B cell (primary cell): ENCODE results near the gene PALLD. TPM values are rescaled to one million over a fixed set of nuclear protein-coding genes. Genes with fewer than 3 reads are reported as not detected.

Experiments used
- ATAC-seq: fragments of 200-7000 bp; cut with Tn5 transposase; one replicate; pipeline ENCODE4 v1.10.0; 2021; ENCODE audit warnings: low read depth, mild to moderate bottlenecking, moderate number of reproducible peaks, moderate library complexity
- CTCF ChIA-PET: fragments of 350-600 bp; sonication (Branson Sonifier 250); formaldehyde crosslinking; loops from one replicate; lab custom pipeline; 2021; ENCODE audit warnings: antibody characterized with exemption, inconsistent platforms; lab: Charles Lee
- POLR2A ChIA-PET: fragments of 350-600 bp; sonication (Branson Sonifier 250); formaldehyde crosslinking; loops from one replicate; lab custom pipeline; 2021; ENCODE audit warnings: antibody characterized with exemption; lab: Charles Lee
- DNase-seq: peaks from one replicate; pipeline ENCODE4 v3.0.0; 2013
- H2AFZ ChIP-seq: 2 replicates; pipeline ENCODE4 v1.6.1; 2012; ENCODE audit warnings: mild to moderate bottlenecking, low read depth, low read length; ENCODE audit not compliant: insufficient read depth, poor library complexity, severe bottlenecking
- H3K27ac ChIP-seq, 2 donors: 1 replicate in 1 of 2; 2 replicates in 1 of 2; pipeline ENCODE4 v1.5.1; 2012 to 2013; ENCODE audit warnings: low read length in 2 of 2, mild to moderate bottlenecking in 2 of 2, moderate library complexity in 1 of 2
- H3K27me3 ChIP-seq, 4 experiments: fragments of 200-600 bp in 1 of 4; sonication (generic) in 1 of 4; replicated peaks in 1 of 4; 1 replicate in 2 of 4; 2 replicates in 2 of 4; pipeline versions ENCODE4 v1.6.1 to v1.7.0; 2013 to 2016; ENCODE audit warnings: low read length in 3 of 4, mild to moderate bottlenecking in 2 of 4, mixed read lengths in 1 of 4, moderate library complexity in 1 of 4; ENCODE audit not compliant: insufficient read depth in 4 of 4, control insufficient read depth in 3 of 4; ENCODE audit errors: control extremely low read depth in 1 of 4
- H3K36me3 ChIP-seq, 2 experiments: replicated peaks in 1 of 2; 1 replicate in 1 of 2; 2 replicates in 1 of 2; pipeline versions ENCODE4 v1.6.1 to v1.7.1; 2013; ENCODE audit warnings: low read length in 1 of 2; ENCODE audit not compliant: insufficient read depth in 2 of 2, control insufficient read depth in 1 of 2; ENCODE audit errors: control extremely low read depth in 1 of 2, extremely low read depth in 1 of 2
- H3K4me1 ChIP-seq, 2 donors: fragments of 200-600 bp in 1 of 2; sonication (generic) in 1 of 2; 1 replicate in 1 of 2; 2 replicates in 1 of 2; pipeline versions ENCODE4 v1.5.1 to v1.6.1; 2013 to 2017; ENCODE audit warnings: low read length in 2 of 2; ENCODE audit not compliant: control insufficient read depth in 2 of 2, insufficient read depth in 2 of 2
- H3K4me2 ChIP-seq: replicated peaks from 2 replicates; pipeline ENCODE3; 2012; ENCODE audit warnings: mild to moderate bottlenecking, low read depth, low read length; ENCODE audit not compliant: poor library complexity, severe bottlenecking
- H3K4me3 ChIP-seq, 5 experiments: fragments of 200-600 bp in 1 of 5; sonication (generic) in 1 of 5; 1 replicate in 3 of 5; 2 replicates in 2 of 5; pipeline versions ENCODE4 v1.5.1 to v1.7.0; 2011 to 2016; ENCODE audit warnings: low read length in 4 of 5, mild to moderate bottlenecking in 4 of 5, low read depth in 2 of 5, control low read depth in 1 of 5, moderate library complexity in 1 of 5; ENCODE audit not compliant: insufficient read depth in 1 of 5; ENCODE audit errors: control extremely low read depth in 1 of 5, extremely low read depth in 1 of 5
- H3K79me2 ChIP-seq: fragments of 200-600 bp; sonication (generic); one replicate; pipeline ENCODE4 v1.6.0; 2016; ENCODE audit warnings: low read length; ENCODE audit not compliant: control insufficient read depth, insufficient read depth
- H3K9ac ChIP-seq: fragments of 200-600 bp; sonication (generic); 2 replicates; pipeline ENCODE4 v1.6.1; 2017; ENCODE audit warnings: mild to moderate bottlenecking, low read length, moderate library complexity
- H3K9me3 ChIP-seq, 3 donors: one replicate each; pipeline versions ENCODE4 v1.6.1 to v1.7.1; 2013; ENCODE audit warnings: low read length in 2 of 3; ENCODE audit not compliant: control insufficient read depth in 2 of 3, insufficient read depth in 1 of 3; ENCODE audit errors: control extremely low read depth in 1 of 3
- H4K20me1 ChIP-seq: 2 replicates; pipeline ENCODE4 v1.6.0; 2012; ENCODE audit warnings: mild to moderate bottlenecking, low read length; ENCODE audit not compliant: insufficient read depth, control insufficient read depth, poor library complexity, severe bottlenecking
- H3K27ac Mint-ChIP-seq: one replicate; pipeline ENCODE4 v1.8.0; 2021; ENCODE audit warnings: mixed read lengths
- H3K27me3 Mint-ChIP-seq: one replicate; pipeline ENCODE4 v1.8.0; 2021; ENCODE audit warnings: mixed read lengths
- H3K4me1 Mint-ChIP-seq: one replicate; pipeline ENCODE4 v1.8.0; 2021; ENCODE audit warnings: mixed read lengths
- H3K4me3 Mint-ChIP-seq: one replicate; pipeline ENCODE4 v1.8.0; 2021; ENCODE audit warnings: mixed read lengths
- H3K9me3 Mint-ChIP-seq: one replicate; pipeline ENCODE4 v1.8.0; 2022; ENCODE audit warnings: mixed read lengths; ENCODE audit not compliant: insufficient read depth
- EZH2 ChIP-seq: IDR thresholded peaks from 2 replicates; pipeline ENCODE4 v1.6.1; 2012; ENCODE audit warnings: borderline replicate concordance, low read depth, mild to moderate bottlenecking, moderate library complexity, low read length; ENCODE audit not compliant: insufficient read depth, poor library complexity, severe bottlenecking
- WGBS: methylation state at CpG from one replicate; pipeline ENCODE4 v1.1.5; 2013; ENCODE audit warnings: missing lambda C conversion rate; ENCODE audit not compliant: insufficient coverage; 5-methylcytosine and 5-hydroxymethylcytosine counted together
- intact Hi-C: fragments of 100-400 bp; cut with micrococcal nuclease; formaldehyde crosslinking; loops from one replicate; pipeline ENCODE4 v1.10.0; 2022
- polyA plus RNA-seq: library from polyadenylated mRNA; depleted of rRNA; stranded (reverse); fragments of >200 nt; gene quantifications from 2 replicates; pipeline ENCODE4 v1.2.3, GENCODE V29; 2012
- total RNA-seq, 2 donors: library from RNA; stranded (reverse); fragments of 120-200 nt in 1 of 2; gene quantifications; 1 replicate in 1 of 2; 2 replicates in 1 of 2; pipeline versions ENCODE4 v1.2.3 to v1.2.4, GENCODE V29; 2013 to 2022
- TF ChIP-seq, protein P1 (sequence below): fragments of 200-600 bp; IDR thresholded peaks from one replicate; pipeline ENCODE4 v1.8.0; 2022; ENCODE audit warnings: antibody characterized with exemption, mild to moderate bottlenecking

The PALLD gene
- total and polyA plus RNA-seq, 2 donors (not counting 1 experiment from before 2014, with no cell fraction given) = 0.63 to 0.71 TPM

GRCh38 chr4:168891086-168891485 is 394.2 kb downstream of the PALLD start:
- Histone ChIP-seq H3K4me3 (no peak overlapping the region), H3K27ac (no peak overlapping the region), H3K9ac (no peak overlapping the region), H3K36me3 (no peaks in the 10 kb centered on the region), H2AFZ (no peak overlapping the region), H3K79me2 (no peaks in the 10 kb centered on the region), H3K9me3 (no peaks in the 10 kb centered on the region), H3K4me2 (no peak overlapping the region), H4K20me1 (no peaks in the 10 kb centered on the region), H3K27me3 (no peaks in the 10 kb centered on the region), H3K4me1 (no peaks in the 10 kb centered on the region)
- POLR2A ChIA-PET = no interaction called here
- 94% methylated on average over 2 of the region's 2 CpGs for WGBS
- H3K9me3 Mint-ChIP-seq = no peaks in the 10 kb centered on the region
- intact Hi-C loops = no loop called here
- TF ChIP-seq, protein P1, sequence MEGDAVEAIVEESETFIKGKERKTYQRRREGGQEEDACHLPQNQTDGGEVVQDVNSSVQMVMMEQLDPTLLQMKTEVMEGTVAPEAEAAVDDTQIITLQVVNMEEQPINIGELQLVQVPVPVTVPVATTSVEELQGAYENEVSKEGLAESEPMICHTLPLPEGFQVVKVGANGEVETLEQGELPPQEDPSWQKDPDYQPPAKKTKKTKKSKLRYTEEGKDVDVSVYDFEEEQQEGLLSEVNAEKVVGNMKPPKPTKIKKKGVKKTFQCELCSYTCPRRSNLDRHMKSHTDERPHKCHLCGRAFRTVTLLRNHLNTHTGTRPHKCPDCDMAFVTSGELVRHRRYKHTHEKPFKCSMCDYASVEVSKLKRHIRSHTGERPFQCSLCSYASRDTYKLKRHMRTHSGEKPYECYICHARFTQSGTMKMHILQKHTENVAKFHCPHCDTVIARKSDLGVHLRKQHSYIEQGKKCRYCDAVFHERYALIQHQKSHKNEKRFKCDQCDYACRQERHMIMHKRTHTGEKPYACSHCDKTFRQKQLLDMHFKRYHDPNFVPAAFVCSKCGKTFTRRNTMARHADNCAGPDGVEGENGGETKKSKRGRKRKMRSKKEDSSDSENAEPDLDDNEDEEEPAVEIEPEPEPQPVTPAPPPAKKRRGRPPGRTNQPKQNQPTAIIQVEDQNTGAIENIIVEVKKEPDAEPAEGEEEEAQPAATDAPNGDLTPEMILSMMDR = no peak
- TF ChIP-seq EZH2 = no peak
- no peak overlapping the region for H3K4me3 Mint-ChIP-seq
- no peaks in the 10 kb centered on the region for H3K27me3 Mint-ChIP-seq
- H3K27ac Mint-ChIP-seq = no peak overlapping the region
- DNase-seq (no peak), ATAC-seq (no peak)
- no peaks in the 10 kb centered on the region for H3K4me1 Mint-ChIP-seq
- CTCF ChIA-PET = no interaction called here

DNA sequence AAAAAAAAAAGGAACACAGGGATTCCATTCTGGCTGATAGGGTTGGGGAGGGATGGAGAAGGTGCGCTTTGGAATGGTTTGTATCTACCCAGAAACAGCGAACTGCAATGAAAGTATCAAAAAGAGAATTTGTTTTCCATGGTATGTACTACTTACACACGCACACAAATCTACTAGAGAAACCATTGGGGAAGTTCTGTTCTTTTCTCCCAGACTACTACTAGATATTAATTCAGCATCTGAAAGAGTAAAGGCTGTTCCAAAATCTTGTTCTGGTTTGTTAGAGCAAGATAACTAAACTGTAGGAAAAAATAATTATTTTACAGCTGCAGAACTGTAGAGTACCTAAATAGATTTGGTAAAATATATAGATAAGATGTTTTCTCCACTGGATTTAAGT is 394.8 kb downstream of the PALLD start:
- no peak overlapping the region for H3K4me3 ChIP-seq
- H3K27ac ChIP-seq = no peak overlapping the region
- Mint-ChIP-seq H3K9me3 (no peaks in the 10 kb centered on the region), H3K4me1 (no peaks in the 10 kb centered on the region), H3K27me3 (no peaks in the 10 kb centered on the region), H3K4me3 (no peak overlapping the region), H3K27ac (no peak overlapping the region)
- ChIA-PET POLR2A (no interaction called here), CTCF (no interaction called here)
- no peak overlapping the region for H2AFZ ChIP-seq
- no peaks in the 10 kb centered on the region for H3K4me1 ChIP-seq
- no peaks in the 10 kb centered on the region for H3K79me2 ChIP-seq
- DNase-seq (no peak), ATAC-seq (no peak)
- intact Hi-C loops = no loop called here
- no peaks in the 10 kb centered on the region for H4K20me1 ChIP-seq
- WGBS = no CpG with 5 or more reads among the region's 3 CpGs
- H3K36me3 ChIP-seq = no peaks in the 10 kb centered on the region
- TF ChIP-seq, protein P1 = no peak
- no peak for TF ChIP-seq EZH2
- H3K9me3 ChIP-seq = no peaks in the 10 kb centered on the region
- no peak overlapping the region for H3K9ac ChIP-seq
- no peaks in the 10 kb centered on the region for H3K27me3 ChIP-seq
- H3K4me2 ChIP-seq = no peak overlapping the region
